Adrenal gland (tissue), 19 donors: ENCODE results near the gene SLC24A3. TPM values are rescaled to one million over a fixed set of nuclear protein-coding genes. Genes with fewer than 3 reads are reported as not detected.

Source experiments
- DNase-seq, 7 donors: peaks; one replicate each; pipeline ENCODE4 v3.0.0-alpha.2; 2019 to 2020
- H3K27ac ChIP-seq, 5 donors: fragments of 200-600 bp; sonication (generic) in 4 of 5; 1 replicate in 3 of 5; 2 replicates in 2 of 5; pipeline versions ENCODE4 v1.5.1 to v1.8.0; 2016 to 2020; ENCODE audit warnings: mild to moderate bottlenecking in 1 of 5
- H3K27me3 ChIP-seq: fragments of 200-600 bp; 2 replicates; pipeline ENCODE4 v1.8.0; 2021
- H3K36me3 ChIP-seq, 2 donors: fragments of 200-600 bp; replicated peaks in 1 of 2; 1 replicate in 1 of 2; 2 replicates in 1 of 2; pipeline versions ENCODE4 v1.5.1 to v1.8.0; 2018 to 2022
- H3K4me1 ChIP-seq, 2 donors: fragments of 200-600 bp; replicated peaks in 1 of 2; 1 replicate in 1 of 2; 2 replicates in 1 of 2; pipeline versions ENCODE4 v1.5.1 to v1.8.0; 2018 to 2021
- H3K4me3 ChIP-seq, 4 donors: fragments of 200-600 bp; sonication (generic) in 3 of 4; one replicate each; pipeline ENCODE4 v1.5.1; 2016 to 2018
- H3K9me3 ChIP-seq, 3 donors: fragments of 200-600 bp; sonication (generic) in 1 of 3; replicated peaks in 1 of 3; 1 replicate in 2 of 3; 2 replicates in 1 of 3; pipeline versions ENCODE4 v1.5.1 to v1.8.0; 2016 to 2021
- POLR2A ChIP-seq, 2 donors: fragments of 450-650 bp; IDR thresholded peaks; one replicate each; pipeline ENCODE4 v1.6.1; 2017; ENCODE audit warnings: antibody characterized with exemption in 2 of 2, mild to moderate bottlenecking in 2 of 2, moderate library complexity in 1 of 2
- WGBS, 4 donors: extraction: QIAGEN DNeasy Blood & Tissue Kit in 2 of 4; methylation state at CpG; one replicate each; pipeline versions ENCODE4 v1.1.5 to v1.1.7; 2013 to 2017; 5-methylcytosine and 5-hydroxymethylcytosine counted together
- intact Hi-C, 2 donors: fragments of 100-400 bp; cut with DNase I; formaldehyde crosslinking; loops; one replicate each; pipeline versions ENCODE4 v1.14.1 to v1.15.0; 2022 to 2023
- long read RNA-seq, 10 donors: library from polyadenylated mRNA in 3 of 10; unstranded in 2 of 10; stranded (forward) in 1 of 10; transcript quantifications; one replicate each; pipeline ENCODE4 v2.0.0 and lab custom pipeline, GENCODE V29; 2021 to 2026
- polyA plus RNA-seq, 3 donors: library from polyadenylated mRNA; stranded (reverse); fragments of 200-250 nt in 2 of 3; fragments of 350-450 nt in 1 of 3; fragmentation: Illumina TruSeq in 1 of 3; extraction: RNeasy Lipid Tissue Mini Kit (QIAGEN cat#74804) in 1 of 3; gene quantifications; one replicate each; pipeline ENCODE4 v1.2.3, GENCODE V29; 2013 to 2014
- total RNA-seq, 9 donors: library from RNA; depleted of rRNA in 4 of 9; stranded (reverse); fragments of >200 nt in 4 of 9; fragments of 120-200 nt in 1 of 9; fragmentation: NEBNext Ultra II Directional in 1 of 9; extraction: Animal tissue kit (Norgen Biotek cat#: 25700) in 1 of 9; gene quantifications; one replicate each; pipeline versions ENCODE4 v1.1.0 to v1.2.4, GENCODE V29; 2013 to 2023
- TF ChIP-seq, protein P1 (sequence below), 6 experiments: fragments of 450-650 bp in 4 of 6; fragments of 200-600 bp in 2 of 6; sonication (generic) in 1 of 6; IDR thresholded peaks; 1 replicate in 5 of 6; 2 replicates in 1 of 6; pipeline versions ENCODE4 v1.5.1 to v1.8.0; 2016 to 2021; ENCODE audit warnings: antibody characterized with exemption in 6 of 6, mild to moderate bottlenecking in 2 of 6, moderate library complexity in 1 of 6
- donor health status: healthy with polysubstance abuse.
- donor health status: Bipolar disorder and iron deficiency.
- donor health status: DM: yes; HTN: yes; CAD: no.
- donor health status: DM: no; HTN: no; CAD: no.
- donor health status: DM: no; HTN: no; CAD: no.
- donor health status: DM: yes; HTN: yes; CAD: no.

The SLC24A3 gene
- total RNA-seq (10 to 100 TPM in 1 of 9 donors, 1 to 10 TPM in 7, under 1 TPM in 1; 0.89 to 44.4 (median 3.0) TPM), polyA plus RNA-seq (1 to 10 TPM; 1.0 to 7.1 (median 2.0) TPM)
- long read RNA-seq, donor 1 = 0 reads
- long read RNA-seq, donor 2 = 0 reads
- long read RNA-seq, donor 3 = 0 reads
- long read RNA-seq, donor 4 = 0 reads
- long read RNA-seq, donor 5, partial matches to known transcripts = 4 of 6 reads
- long read RNA-seq, donor 5, other reads (novel, unspliced or antisense) = 2 of 6 reads
- long read RNA-seq, donor 6 = 0 reads
- long read RNA-seq, donor 7 = 0 reads
- long read RNA-seq, donor 8 = 0 reads
- long read RNA-seq, donor 9 = 0 reads
- long read RNA-seq, donor 10 = 0 reads

GRCh38 chr20:19212469-19212815, at the start of gene SLC24A3:
TSS of gene SLC24A3 (plus strand) at chr20:19212642.
- TF ChIP-seq, protein P1, sequence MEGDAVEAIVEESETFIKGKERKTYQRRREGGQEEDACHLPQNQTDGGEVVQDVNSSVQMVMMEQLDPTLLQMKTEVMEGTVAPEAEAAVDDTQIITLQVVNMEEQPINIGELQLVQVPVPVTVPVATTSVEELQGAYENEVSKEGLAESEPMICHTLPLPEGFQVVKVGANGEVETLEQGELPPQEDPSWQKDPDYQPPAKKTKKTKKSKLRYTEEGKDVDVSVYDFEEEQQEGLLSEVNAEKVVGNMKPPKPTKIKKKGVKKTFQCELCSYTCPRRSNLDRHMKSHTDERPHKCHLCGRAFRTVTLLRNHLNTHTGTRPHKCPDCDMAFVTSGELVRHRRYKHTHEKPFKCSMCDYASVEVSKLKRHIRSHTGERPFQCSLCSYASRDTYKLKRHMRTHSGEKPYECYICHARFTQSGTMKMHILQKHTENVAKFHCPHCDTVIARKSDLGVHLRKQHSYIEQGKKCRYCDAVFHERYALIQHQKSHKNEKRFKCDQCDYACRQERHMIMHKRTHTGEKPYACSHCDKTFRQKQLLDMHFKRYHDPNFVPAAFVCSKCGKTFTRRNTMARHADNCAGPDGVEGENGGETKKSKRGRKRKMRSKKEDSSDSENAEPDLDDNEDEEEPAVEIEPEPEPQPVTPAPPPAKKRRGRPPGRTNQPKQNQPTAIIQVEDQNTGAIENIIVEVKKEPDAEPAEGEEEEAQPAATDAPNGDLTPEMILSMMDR (IDR thresholded peaks at IDR 0.05) = no peak
- TF ChIP-seq POLR2A (IDR thresholded peaks at IDR 0.05) = no peak
- H3K27ac ChIP-seq = peak within 1 kb of the TSS in 2 of 5 donors; percentile 49 to 61
- intact Hi-C loops = loop anchor here in 1 of 2 donors (10.0 kb wide), 1 partner anchor 282 kb away; no protein-coding TSS in a partner anchor
- no peaks in the 10 kb centered on the region for H3K36me3 ChIP-seq
- WGBS, 4 donors = 0 to 1% (median 1%) methylated on average over 5 to 61 of the region's 61 CpGs; no CpG with 5 or more reads in 1 of the 4 donors
- peak within 1 kb of the TSS in 2 of 4 donors; percentile 14 to 68 for H3K4me3 ChIP-seq
- H3K9me3 ChIP-seq = no peaks in the 10 kb centered on the region
- peaks cover 13 to 15% of the 10 kb centered on the region in 2 donors for H3K4me1 ChIP-seq
- peak in 4 of 7 donors; percentile 27 to 52 (median 38) for DNase-seq
- H3K27me3 ChIP-seq = peaks cover 8% of the 10 kb centered on the region

DNA sequence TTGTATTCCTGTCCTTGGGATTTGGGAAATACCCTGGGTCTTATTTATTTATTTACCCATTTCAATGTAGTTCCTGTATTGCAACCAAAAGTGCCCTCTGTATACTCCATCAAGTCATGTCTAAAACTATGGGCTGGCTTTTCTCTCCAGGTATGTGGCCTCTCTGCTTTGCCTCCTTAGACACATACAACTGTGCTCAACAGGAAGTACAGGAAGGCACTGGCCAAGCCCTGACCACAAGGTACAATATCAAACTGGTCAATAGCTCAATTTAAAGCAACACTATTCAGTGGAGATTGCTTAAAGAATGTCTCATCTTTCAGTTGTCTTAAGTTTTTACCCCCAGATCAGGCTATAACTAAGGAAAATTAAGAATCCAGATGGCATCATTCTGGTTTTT, 42.3 kb upstream of the SLC24A3 start:
- intact Hi-C loops = no loop called here
- no peaks in the 10 kb centered on the region for H3K9me3 ChIP-seq
- H3K27me3 ChIP-seq = peaks cover 10% of the 10 kb centered on the region
- no peak for TF ChIP-seq POLR2A (IDR thresholded peaks at IDR 0.05)
- TF ChIP-seq, protein P1 (IDR thresholded peaks at IDR 0.05) = no peak
- no peak overlapping the region for H3K4me3 ChIP-seq
- H3K4me1 ChIP-seq = no peaks in the 10 kb centered on the region
- DNase-seq = no peak
- no peaks in the 10 kb centered on the region for H3K36me3 ChIP-seq
- no peak overlapping the region for H3K27ac ChIP-seq

DNA sequence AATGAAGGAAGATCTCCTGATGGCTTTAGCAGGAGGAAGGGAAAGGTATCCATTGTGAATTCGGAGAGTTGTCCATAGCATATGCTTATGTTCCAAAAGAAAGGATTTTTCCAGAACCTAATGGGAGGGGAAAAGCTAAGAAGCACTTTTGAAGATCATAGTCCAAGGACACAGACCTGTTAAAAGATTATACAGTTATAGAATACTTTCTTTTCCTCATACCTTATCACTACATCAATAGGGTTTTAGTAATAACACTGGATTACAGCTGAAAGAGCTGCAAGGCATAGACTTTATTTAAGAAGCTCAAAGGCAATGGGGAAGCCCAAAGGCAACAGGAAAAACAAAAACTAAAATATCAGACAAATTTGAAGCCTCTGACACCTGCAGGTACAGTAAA, 39.8 kb upstream of the SLC24A3 start:
- Histone ChIP-seq H3K9me3 (no peaks in the 10 kb centered on the region), H3K4me3 (no peak overlapping the region), H3K27ac (no peak overlapping the region), H3K4me1 (no peaks in the 10 kb centered on the region), H3K27me3 (peaks cover 10% of the 10 kb centered on the region), H3K36me3 (no peaks in the 10 kb centered on the region)
- intact Hi-C loops = no loop called here
- TF ChIP-seq POLR2A (IDR thresholded peaks at IDR 0.05) = no peak
- TF ChIP-seq, protein P1 (IDR thresholded peaks at IDR 0.05) = no peak
- DNase-seq = no peak
- WGBS, 4 donors = 72 to 90% (median 76%) methylated on average over 1 of the region's 1 CpG

- WGBS, 4 donors = 22 to 91% (median 89%) methylated on average over 1 of the region's 1 CpG
- intact Hi-C loops = no loop called here
- Histone ChIP-seq H3K36me3 (no peaks in the 10 kb centered on the region), H3K27me3 (no peaks in the 10 kb centered on the region), H3K4me1 (no peaks in the 10 kb centered on the region), H3K27ac (no peak overlapping the region), H3K4me3 (no peak overlapping the region), H3K9me3 (no peaks in the 10 kb centered on the region)
- no peak for DNase-seq
- TF ChIP-seq POLR2A (IDR thresholded peaks at IDR 0.05) = no peak
- TF ChIP-seq, protein P1 (IDR thresholded peaks at IDR 0.05) = no peak
Observed at GRCh38 chr20:19176470-19177052, 35.9 kb upstream of the SLC24A3 start.
